ENCODE measurements around the gene ARRDC1.

GRCh38 chr9:137646341-137646740 is 40.9 kb downstream of the ARRDC1 start:
- TF ChIP-seq POLR2AphosphoS5 (IDR thresholded peaks at IDR 0.05; ENCODE audit: low read depth, low read length) (no peak), POLR2A (IDR thresholded peaks at IDR 0.05; ENCODE audit: low read depth, low read length) (no peak), PAX5 (IDR thresholded peaks at IDR 0.05; ENCODE audit: insufficient read depth, low read length, severe bottlenecking) (no peak), TAF1 (IDR thresholded peaks at IDR 0.05; ENCODE audit: low read depth, low read length) (no peak), POU2F2 (IDR thresholded peaks at IDR 0.05; ENCODE audit: low read depth, low read length) (no peak)

All from GM12891 (cell line).